IMR-90 (cell line): ENCODE measurements around the gene SLC9A1. TPM values are rescaled to one million over a fixed set of nuclear protein-coding genes. Genes with fewer than 3 reads are reported as not detected.

Experiments
- ATAC-seq: fragments of 200-7000 bp; cut with Tn5 transposase; 2 replicates; pipeline ENCODE4 v1.9.1; 2020; ENCODE audit warnings: low read depth, mild to moderate bottlenecking, moderate library complexity
- BruUV-seq: library from RNA; stranded (reverse); fragments of 400-500 nt; replicated peaks from 2 replicates; lab custom pipeline; 2021; lab: Mats Ljungman, UMichigan
- CTCF ChIA-PET: fragments of 300-600 bp; formaldehyde crosslinking; extraction: SDS; loops from one replicate; lab custom pipeline; 2021; ENCODE audit warnings: antibody characterized with exemption; lab: Yijun Ruan, JAX
- POLR2A ChIA-PET: fragments of 300-600 bp; sonication (Branson Sonifier 250); formaldehyde crosslinking; loops from one replicate; lab custom pipeline; 2022; ENCODE audit warnings: antibody characterized with exemption; ENCODE audit not compliant: unreplicated experiment; lab: Charles Lee
- DNase-seq: peaks from one replicate; pipeline ENCODE4 v3.0.0; 2013
- H2AFZ ChIP-seq: replicated peaks from 2 replicates; pipeline ENCODE3; 2013; ENCODE audit warnings: low read length, mild to moderate bottlenecking; ENCODE audit not compliant: poor library complexity
- H2AK5ac ChIP-seq: 2 replicates; pipeline ENCODE4 v1.6.1; 2013; ENCODE audit warnings: low read depth, low read length, inconsistent platforms
- H2AK9ac ChIP-seq: replicated peaks from 2 replicates; pipeline ENCODE3; 2013; ENCODE audit warnings: mild to moderate bottlenecking, low read depth, low read length, moderate library complexity; ENCODE audit not compliant: poor library complexity
- H2BK120ac ChIP-seq: 2 replicates; pipeline ENCODE4 v1.6.1; 2013; ENCODE audit warnings: low read depth, low read length, inconsistent platforms
- H2BK15ac ChIP-seq: 3 replicates; pipeline ENCODE4 v1.6.1; 2013; ENCODE audit warnings: low read depth, low read length, inconsistent platforms
- H2BK20ac ChIP-seq: 2 replicates; pipeline ENCODE4 v1.6.1; 2013; ENCODE audit warnings: low read depth, mild to moderate bottlenecking, inconsistent platforms, low read length, moderate library complexity
- H2BK5ac ChIP-seq: 2 replicates; pipeline ENCODE4 v1.6.1; 2013; ENCODE audit warnings: mild to moderate bottlenecking, low read depth, low read length, inconsistent platforms; ENCODE audit not compliant: poor library complexity, severe bottlenecking
- H3K14ac ChIP-seq: replicated peaks from 2 replicates; pipeline ENCODE4 v1.6.1; 2013; ENCODE audit warnings: low read depth, low read length, inconsistent platforms
- H3K18ac ChIP-seq: 2 replicates; pipeline ENCODE4 v1.6.1; 2013; ENCODE audit warnings: low read depth, low read length, control low read depth
- H3K23ac ChIP-seq: 2 replicates; pipeline ENCODE4 v1.6.1; 2013; ENCODE audit warnings: low read depth, low read length, inconsistent platforms
- H3K27ac ChIP-seq: 2 replicates; pipeline ENCODE4 v1.5.1; 2013; ENCODE audit warnings: mild to moderate bottlenecking, control low read depth, low read length; ENCODE audit not compliant: insufficient read depth
- H3K27me3 ChIP-seq: 2 replicates; pipeline ENCODE4 v1.6.1; 2013; ENCODE audit warnings: low read length; ENCODE audit not compliant: control insufficient read depth, insufficient read depth
- H3K36me3 ChIP-seq: 2 replicates; pipeline ENCODE4 v1.6.1; 2013; ENCODE audit warnings: low read length, mixed read lengths; ENCODE audit not compliant: control insufficient read depth, insufficient read depth
- H3K4ac ChIP-seq: 2 replicates; pipeline ENCODE4 v1.6.1; 2013; ENCODE audit warnings: low read depth, low read length, inconsistent platforms
- H3K4me1 ChIP-seq: 2 replicates; pipeline ENCODE4 v1.6.1; 2013; ENCODE audit warnings: low read length, mixed read lengths; ENCODE audit not compliant: control insufficient read depth, insufficient read depth
- H3K4me2 ChIP-seq: 2 replicates; pipeline ENCODE4 v1.6.1; 2013; ENCODE audit warnings: low read depth, mild to moderate bottlenecking, control low read depth, low read length, moderate library complexity
- H3K4me3 ChIP-seq: 2 replicates; pipeline ENCODE4 v1.5.1; 2013; ENCODE audit warnings: low read depth, mild to moderate bottlenecking, control low read depth, low read length, moderate library complexity; ENCODE audit not compliant: insufficient read depth
- H3K56ac ChIP-seq: 2 replicates; pipeline ENCODE4 v1.6.1; 2013; ENCODE audit warnings: low read length, inconsistent platforms; ENCODE audit not compliant: insufficient read depth; ENCODE audit errors: extremely low read depth
- H3K79me1 ChIP-seq, 2 experiments: 2 replicates each; pipeline ENCODE4 v1.6.1; 2013; ENCODE audit warnings: low read length in 2 of 2, inconsistent platforms in 1 of 2, low read depth in 1 of 2
- H3K9ac ChIP-seq: 2 replicates; pipeline ENCODE4 v1.6.1; 2013; ENCODE audit warnings: low read depth, low read length, control low read depth
- H3K9me1 ChIP-seq: 2 replicates; pipeline ENCODE4 v1.6.1; 2013; ENCODE audit warnings: low read length, inconsistent platforms; ENCODE audit not compliant: insufficient read depth
- H3K9me3 ChIP-seq: 2 replicates; pipeline ENCODE4 v1.6.1; 2013; ENCODE audit warnings: low read length; ENCODE audit not compliant: control insufficient read depth, insufficient read depth
- H4K20me1 ChIP-seq: 2 replicates; pipeline ENCODE4 v1.6.1; 2013; ENCODE audit warnings: low read length, inconsistent platforms; ENCODE audit not compliant: insufficient read depth
- H4K5ac ChIP-seq: 2 replicates; pipeline ENCODE4 v1.6.1; 2013; ENCODE audit warnings: mild to moderate bottlenecking, low read depth, low read length, control low read depth
- H4K8ac ChIP-seq, 2 experiments: 2 replicates each; pipeline ENCODE4 v1.6.1; 2013; ENCODE audit warnings: low read depth in 2 of 2, low read length in 2 of 2, control low read depth in 1 of 2, inconsistent platforms in 1 of 2
- H4K91ac ChIP-seq: 2 replicates; pipeline ENCODE4 v1.6.1; 2013; ENCODE audit warnings: low read depth, low read length, inconsistent platforms; ENCODE audit not compliant: insufficient read depth
- BHLHE40 ChIP-seq: fragments of 150-350 bp; IDR thresholded peaks from 2 replicates; pipeline ENCODE4 v1.6.1; 2016; ENCODE audit warnings: mild to moderate bottlenecking, low read depth, low read length
- MAZ ChIP-seq: IDR thresholded peaks from 2 replicates; pipeline ENCODE4 v1.6.1; 2012; ENCODE audit warnings: low read depth, mild to moderate bottlenecking, low read length, improper control_type of control experiment, moderate library complexity, borderline replicate concordance
- RFX5 ChIP-seq: IDR thresholded peaks from 2 replicates; pipeline ENCODE4 v1.8.0; 2012; ENCODE audit warnings: low read depth, mild to moderate bottlenecking, low read length, moderate library complexity
- SMC3 ChIP-seq: fragments of 150-350 bp; IDR thresholded peaks from 2 replicates; pipeline ENCODE4 v1.6.1; 2016; ENCODE audit warnings: low read depth, mild to moderate bottlenecking, antibody characterized with exemption, low read length, moderate library complexity
- WGBS, 2 experiments: methylation state at CpG; one replicate each; pipeline versions ENCODE4 v1.1.5 to v1.1.7; 2013; ENCODE audit warnings: missing lambda C conversion rate in 2 of 2; ENCODE audit not compliant: insufficient read length in 1 of 2; ENCODE audit errors: extremely low coverage in 2 of 2; 5-methylcytosine and 5-hydroxymethylcytosine counted together
- dilution Hi-C: fragments of 300-500 bp; cut with HindIII; formaldehyde crosslinking; loops from one replicate; pipeline ENCODE4 v1.14.3; 2018; ENCODE audit warnings: low sequenced_read_pairs; ENCODE audit not compliant: unreplicated experiment
- in situ Hi-C: fragments of 300-500 bp; cut with MboI; formaldehyde crosslinking; loops from 3 replicates; pipeline ENCODE4 v1.14.3; 2019; ENCODE audit warnings: low sequenced_read_pairs, inconsistent platforms, mixed read lengths
- intact Hi-C: fragments of 100-400 bp; cut with micrococcal nuclease; formaldehyde crosslinking; loops from 2 replicates; pipeline ENCODE4 v1.10.0; 2022
- polyA plus RNA-seq, 3 experiments: library from polyadenylated mRNA; depleted of rRNA; stranded (reverse); fragments of >200 nt; gene quantifications; 2 replicates each; pipeline ENCODE4 v1.2.3, GENCODE V29; 2012; ENCODE audit warnings: low replicate concordance in 1 of 3
- total RNA-seq: library from RNA; depleted of rRNA; stranded (reverse); fragments of >200 nt; gene quantifications from 2 replicates; pipeline ENCODE4 v1.2.3, GENCODE V29; 2012
- TF ChIP-seq, protein P1 (sequence below): fragments of 150-350 bp; IDR thresholded peaks from 2 replicates; pipeline ENCODE4 v1.6.1; 2017; ENCODE audit warnings: mild to moderate bottlenecking, antibody characterized with exemption, low read length, low read depth

SLC9A1 gene
- total and polyA plus RNA-seq, 2 of the 4 experiments (the other 2 are of a cell fraction) = 2.0 to 21.2 TPM

DNA sequence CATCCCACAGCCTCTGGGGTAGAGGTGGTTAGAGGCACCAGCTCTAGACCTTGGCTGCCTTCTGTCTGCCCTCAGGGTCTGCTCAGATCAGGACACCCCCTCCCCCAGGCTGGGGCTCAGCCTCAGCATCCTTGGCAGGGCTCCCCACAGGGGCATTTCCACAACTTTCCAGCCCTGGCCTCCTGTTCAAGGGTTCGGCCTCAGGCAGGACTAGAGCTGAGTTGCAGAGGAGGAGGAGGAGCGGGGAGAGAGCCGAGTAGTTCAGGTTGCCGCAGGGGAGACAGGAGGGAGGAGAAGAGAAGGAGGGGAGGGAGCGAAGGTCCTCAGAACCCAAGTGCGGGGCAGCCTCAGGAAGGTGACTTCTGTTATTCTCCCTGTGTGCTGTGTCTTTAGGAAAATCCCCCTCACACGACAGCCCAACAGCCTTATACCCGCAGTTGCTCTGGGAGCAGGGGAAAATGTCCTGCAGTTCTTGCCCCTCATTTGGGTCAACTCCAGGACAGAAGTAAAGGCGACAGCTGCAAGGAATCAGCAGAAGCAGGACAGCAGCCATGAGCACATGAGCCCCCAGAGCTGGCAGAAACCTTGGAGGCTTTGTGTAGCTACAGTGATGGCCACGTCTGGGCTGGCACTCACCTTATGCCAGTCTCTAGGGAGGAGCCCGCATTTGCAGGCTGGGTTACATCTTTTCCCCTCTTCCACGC lies 95.8 kb downstream of the SLC9A1 start:
- Histone ChIP-seq H2AK9ac (no peak overlapping the region), H3K4me1 (no peaks in the 10 kb centered on the region), H4K5ac (no peak overlapping the region), H2BK15ac (no peak overlapping the region), H2AK5ac (no peak overlapping the region), H2AFZ (no peak overlapping the region), H3K4me2 (no peak overlapping the region), H3K9me3 (peaks cover 3% of the 10 kb centered on the region; the same call in 1 of the 2 replicates), H3K27ac (no peak overlapping the region), H4K91ac (no peak overlapping the region), H3K9me1 (no peaks in the 10 kb centered on the region), H3K18ac (no peak overlapping the region), H3K14ac (no peak overlapping the region), H3K23ac (no peak overlapping the region), H3K4me3 (no peak overlapping the region), H3K9ac (no peak overlapping the region), H3K36me3 (no peaks in the 10 kb centered on the region), H2BK5ac (no peak overlapping the region), H3K4ac (no peak overlapping the region), H2BK20ac (no peak overlapping the region), H3K56ac (no peak overlapping the region), H3K27me3 (peaks cover 25% of the 10 kb centered on the region), H3K79me1 (no peaks in the 10 kb centered on the region), H4K20me1 (no peaks in the 10 kb centered on the region), H4K8ac (no peak overlapping the region), H2BK120ac (no peak overlapping the region)
- TF ChIP-seq, protein P1, sequence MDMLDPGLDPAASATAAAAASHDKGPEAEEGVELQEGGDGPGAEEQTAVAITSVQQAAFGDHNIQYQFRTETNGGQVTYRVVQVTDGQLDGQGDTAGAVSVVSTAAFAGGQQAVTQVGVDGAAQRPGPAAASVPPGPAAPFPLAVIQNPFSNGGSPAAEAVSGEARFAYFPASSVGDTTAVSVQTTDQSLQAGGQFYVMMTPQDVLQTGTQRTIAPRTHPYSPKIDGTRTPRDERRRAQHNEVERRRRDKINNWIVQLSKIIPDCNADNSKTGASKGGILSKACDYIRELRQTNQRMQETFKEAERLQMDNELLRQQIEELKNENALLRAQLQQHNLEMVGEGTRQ = no peak
- TF ChIP-seq MAZ (no peak), BHLHE40 (no peak), SMC3 (no peak), RFX5 (no peak)
- dilution Hi-C loops = no loop called here
- ChIA-PET CTCF (interaction anchor here (0.6 kb wide), 2 partner anchors 12 to 306 kb away, joined by 3 to 4 read pairs; no protein-coding TSS in a partner anchor), POLR2A (interaction anchor here (0.7 kb wide), 1 partner anchor 38 kb away, joined by 3 read pairs; no protein-coding TSS in a partner anchor)
- no peak for ATAC-seq
- DNase-seq = no peak
- BruUV-seq = no TSS peak
- in situ Hi-C loops = no loop called here
- WGBS, 2 experiments = no CpG with 5 or more reads among the region's 12 CpGs
- intact Hi-C loops = no loop called here
